ENCODE data around the gene BCAS3.
A peak's percentile ranks its signal among the peaks of the same experiment; 100 is the strongest.

BCAS3 gene

GRCh38 chr17:61048376-61049106, 370.9 kb downstream of the BCAS3 start:
- H3K79me1 ChIP-seq (replicated peaks; ENCODE audit: low read length, poor library complexity, severe bottlenecking), result no peaks in the 10 kb centered on the region
- H2BK15ac ChIP-seq (ENCODE audit: low read depth, poor library complexity, severe bottlenecking), result no peak overlapping the region
- H2BK12ac ChIP-seq (ENCODE audit: low read length in 2 of 2), result no peak overlapping the region
- H3K18ac ChIP-seq (ENCODE audit: low read depth in 1 of 2, low read length in 2 of 2), result no peak overlapping the region
- H3K27ac ChIP-seq (ENCODE audit: low read length, poor library complexity, severe bottlenecking), result no peak overlapping the region
- H2BK5ac ChIP-seq (ENCODE audit: low read depth, low read length, poor library complexity, severe bottlenecking), result no peak overlapping the region
- H3K4me2 ChIP-seq (ENCODE audit: low read length, poor library complexity, severe bottlenecking), result no peak overlapping the region
- H3K36me3 ChIP-seq (ENCODE audit: control insufficient read depth in 1 of 2, insufficient read depth in 2 of 2, low read depth in 1 of 2, low read length in 2 of 2), result no peaks in the 10 kb centered on the region
- no peak overlapping the region for H2AK5ac ChIP-seq (ENCODE audit: low read length, severe bottlenecking)
- H3K4me3 ChIP-seq (ENCODE audit: insufficient read depth in 1 of 2, low read depth in 1 of 2, low read length in 2 of 2), result no peak overlapping the region
- no peak overlapping the region for H4K91ac ChIP-seq (ENCODE audit: low read length)
- H3K9me3 ChIP-seq (ENCODE audit: control insufficient read depth, low read length), result no peaks in the 10 kb centered on the region
- H2AFZ ChIP-seq (ENCODE audit: low read depth, low read length), result no peak overlapping the region
- H4K8ac ChIP-seq (ENCODE audit: low read length), result no peak overlapping the region
- H3K14ac ChIP-seq (ENCODE audit: low read length in 2 of 2), result no peak overlapping the region
- WGBS, result 96% methylated on average over 1 of the region's 3 CpGs
- H3K9ac ChIP-seq (ENCODE audit: low read length), result no peak overlapping the region
- no peaks in the 10 kb centered on the region for H3K4me1 ChIP-seq (ENCODE audit: control insufficient read depth, insufficient read depth, low read depth, low read length)
- no peak overlapping the region for H2BK120ac ChIP-seq (ENCODE audit: low read depth, low read length)
- peak; percentile 11 for DNase-seq
- H3K27me3 ChIP-seq (ENCODE audit: control insufficient read depth in 1 of 2, insufficient read depth in 1 of 2, low read length in 2 of 2), result no peaks in the 10 kb centered on the region
- H3K23ac ChIP-seq (ENCODE audit: low read length in 2 of 2), result no peak overlapping the region
- H3K4ac ChIP-seq (ENCODE audit: low read depth in 1 of 2, low read length in 2 of 2), result no peak overlapping the region

GRCh38 chr17:61053469-61053868, 375.8 kb downstream of the BCAS3 start:
- no peak overlapping the region for H4K91ac ChIP-seq (ENCODE audit: low read length)
- no peak overlapping the region for H2BK15ac ChIP-seq (ENCODE audit: low read depth, poor library complexity, severe bottlenecking)
- H3K79me1 ChIP-seq (replicated peaks; ENCODE audit: low read length, poor library complexity, severe bottlenecking), result no peaks in the 10 kb centered on the region
- WGBS, result no CpG with 5 or more reads among the region's 1 CpG
- H2AK5ac ChIP-seq (ENCODE audit: low read length, severe bottlenecking), result no peak overlapping the region
- no peak overlapping the region for H3K27ac ChIP-seq (ENCODE audit: low read length, poor library complexity, severe bottlenecking)
- no peak overlapping the region for H2BK120ac ChIP-seq (ENCODE audit: low read depth, low read length)
- H2AFZ ChIP-seq (ENCODE audit: low read depth, low read length), result no peak overlapping the region
- H2BK5ac ChIP-seq (ENCODE audit: low read depth, low read length, poor library complexity, severe bottlenecking), result no peak overlapping the region
- H3K9me3 ChIP-seq (ENCODE audit: control insufficient read depth, low read length), result no peaks in the 10 kb centered on the region
- H3K9ac ChIP-seq (ENCODE audit: low read length), result no peak overlapping the region
- no peaks in the 10 kb centered on the region for H3K27me3 ChIP-seq (ENCODE audit: control insufficient read depth in 1 of 2, insufficient read depth in 1 of 2, low read length in 2 of 2)
- no peak overlapping the region for H2BK12ac ChIP-seq (ENCODE audit: low read length in 2 of 2)
- H4K8ac ChIP-seq (ENCODE audit: low read length), result no peak overlapping the region
- no peaks in the 10 kb centered on the region for H3K4me1 ChIP-seq (ENCODE audit: control insufficient read depth, insufficient read depth, low read depth, low read length)
- H3K4me2 ChIP-seq (ENCODE audit: low read length, poor library complexity, severe bottlenecking), result no peak overlapping the region
- no peak overlapping the region for H3K14ac ChIP-seq (ENCODE audit: low read length in 2 of 2)
- H3K23ac ChIP-seq (ENCODE audit: low read length in 2 of 2), result no peak overlapping the region
- no peaks in the 10 kb centered on the region for H3K36me3 ChIP-seq (ENCODE audit: control insufficient read depth in 1 of 2, insufficient read depth in 2 of 2, low read depth in 1 of 2, low read length in 2 of 2)
- no peak overlapping the region for H3K4ac ChIP-seq (ENCODE audit: low read depth in 1 of 2, low read length in 2 of 2)
- no peak overlapping the region for H3K18ac ChIP-seq (ENCODE audit: low read depth in 1 of 2, low read length in 2 of 2)
- H3K4me3 ChIP-seq (ENCODE audit: insufficient read depth in 1 of 2, low read depth in 1 of 2, low read length in 2 of 2), result no peak overlapping the region
- DNase-seq, result no peak

GRCh38 chr17:61054436-61054835, 376.8 kb downstream of the BCAS3 start:
- no peaks in the 10 kb centered on the region for H3K36me3 ChIP-seq (ENCODE audit: control insufficient read depth in 1 of 2, insufficient read depth in 2 of 2, low read depth in 1 of 2, low read length in 2 of 2)
- H2BK5ac ChIP-seq (ENCODE audit: low read depth, low read length, poor library complexity, severe bottlenecking), result no peak overlapping the region
- WGBS, result no CpG with 5 or more reads among the region's 1 CpG
- H4K8ac ChIP-seq (ENCODE audit: low read length), result no peak overlapping the region
- no peak overlapping the region for H4K91ac ChIP-seq (ENCODE audit: low read length)
- H3K18ac ChIP-seq (ENCODE audit: low read depth in 1 of 2, low read length in 2 of 2), result no peak overlapping the region
- no peak overlapping the region for H2AK5ac ChIP-seq (ENCODE audit: low read length, severe bottlenecking)
- DNase-seq, result no peak
- H3K4me2 ChIP-seq (ENCODE audit: low read length, poor library complexity, severe bottlenecking), result no peak overlapping the region
- no peak overlapping the region for H2BK12ac ChIP-seq (ENCODE audit: low read length in 2 of 2)
- H3K9me3 ChIP-seq (ENCODE audit: control insufficient read depth, low read length), result no peaks in the 10 kb centered on the region
- no peak overlapping the region for H3K14ac ChIP-seq (ENCODE audit: low read length in 2 of 2)
- H3K4me1 ChIP-seq (ENCODE audit: control insufficient read depth, insufficient read depth, low read depth, low read length), result no peaks in the 10 kb centered on the region
- no peak overlapping the region for H3K4me3 ChIP-seq (ENCODE audit: insufficient read depth in 1 of 2, low read depth in 1 of 2, low read length in 2 of 2)
- no peaks in the 10 kb centered on the region for H3K79me1 ChIP-seq (replicated peaks; ENCODE audit: low read length, poor library complexity, severe bottlenecking)
- no peak overlapping the region for H3K23ac ChIP-seq (ENCODE audit: low read length in 2 of 2)
- no peak overlapping the region for H3K4ac ChIP-seq (ENCODE audit: low read depth in 1 of 2, low read length in 2 of 2)
- no peak overlapping the region for H3K9ac ChIP-seq (ENCODE audit: low read length)
- H2AFZ ChIP-seq (ENCODE audit: low read depth, low read length), result no peak overlapping the region
- peak overlapping the region; percentile 89 for H2BK15ac ChIP-seq (ENCODE audit: low read depth, poor library complexity, severe bottlenecking)
- H3K27ac ChIP-seq (ENCODE audit: low read length, poor library complexity, severe bottlenecking), result no peak overlapping the region
- H2BK120ac ChIP-seq (ENCODE audit: low read depth, low read length), result no peak overlapping the region
- H3K27me3 ChIP-seq (ENCODE audit: control insufficient read depth in 1 of 2, insufficient read depth in 1 of 2, low read length in 2 of 2), result no peaks in the 10 kb centered on the region

GRCh38 chr17:61057257-61057656, 379.6 kb downstream of the BCAS3 start:
- H4K8ac ChIP-seq (ENCODE audit: low read length), result no peak overlapping the region
- H3K27me3 ChIP-seq (ENCODE audit: control insufficient read depth in 1 of 2, insufficient read depth in 1 of 2, low read length in 2 of 2), result no peaks in the 10 kb centered on the region
- no peaks in the 10 kb centered on the region for H3K4me1 ChIP-seq (ENCODE audit: control insufficient read depth, insufficient read depth, low read depth, low read length)
- no peak overlapping the region for H2AK5ac ChIP-seq (ENCODE audit: low read length, severe bottlenecking)
- no peak overlapping the region for H3K4me3 ChIP-seq (ENCODE audit: insufficient read depth in 1 of 2, low read depth in 1 of 2, low read length in 2 of 2)
- H2BK120ac ChIP-seq (ENCODE audit: low read depth, low read length), result no peak overlapping the region
- DNase-seq, result no peak
- no peak overlapping the region for H3K4me2 ChIP-seq (ENCODE audit: low read length, poor library complexity, severe bottlenecking)
- H2BK12ac ChIP-seq (ENCODE audit: low read length in 2 of 2), result no peak overlapping the region
- no peak overlapping the region for H3K27ac ChIP-seq (ENCODE audit: low read length, poor library complexity, severe bottlenecking)
- H4K91ac ChIP-seq (ENCODE audit: low read length), result no peak overlapping the region
- no peak overlapping the region for H3K18ac ChIP-seq (ENCODE audit: low read depth in 1 of 2, low read length in 2 of 2)
- no peak overlapping the region for H2AFZ ChIP-seq (ENCODE audit: low read depth, low read length)
- 100% methylated on average over 2 of the region's 2 CpGs for WGBS
- H3K9me3 ChIP-seq (ENCODE audit: control insufficient read depth, low read length), result no peaks in the 10 kb centered on the region
- no peak overlapping the region for H2BK15ac ChIP-seq (ENCODE audit: low read depth, poor library complexity, severe bottlenecking)
- no peak overlapping the region for H3K14ac ChIP-seq (ENCODE audit: low read length in 2 of 2)
- no peak overlapping the region for H2BK5ac ChIP-seq (ENCODE audit: low read depth, low read length, poor library complexity, severe bottlenecking)
- H3K4ac ChIP-seq (ENCODE audit: low read depth in 1 of 2, low read length in 2 of 2), result no peak overlapping the region
- H3K79me1 ChIP-seq (replicated peaks; ENCODE audit: low read length, poor library complexity, severe bottlenecking), result no peaks in the 10 kb centered on the region
- H3K36me3 ChIP-seq (ENCODE audit: control insufficient read depth in 1 of 2, insufficient read depth in 2 of 2, low read depth in 1 of 2, low read length in 2 of 2), result no peaks in the 10 kb centered on the region
- H3K9ac ChIP-seq (ENCODE audit: low read length), result no peak overlapping the region
- no peak overlapping the region for H3K23ac ChIP-seq (ENCODE audit: low read length in 2 of 2)

Data from mesenchymal stem cell (in vitro differentiated cells and primary cell).